ENCODE measurements around the gene TUSC2.

DNA sequence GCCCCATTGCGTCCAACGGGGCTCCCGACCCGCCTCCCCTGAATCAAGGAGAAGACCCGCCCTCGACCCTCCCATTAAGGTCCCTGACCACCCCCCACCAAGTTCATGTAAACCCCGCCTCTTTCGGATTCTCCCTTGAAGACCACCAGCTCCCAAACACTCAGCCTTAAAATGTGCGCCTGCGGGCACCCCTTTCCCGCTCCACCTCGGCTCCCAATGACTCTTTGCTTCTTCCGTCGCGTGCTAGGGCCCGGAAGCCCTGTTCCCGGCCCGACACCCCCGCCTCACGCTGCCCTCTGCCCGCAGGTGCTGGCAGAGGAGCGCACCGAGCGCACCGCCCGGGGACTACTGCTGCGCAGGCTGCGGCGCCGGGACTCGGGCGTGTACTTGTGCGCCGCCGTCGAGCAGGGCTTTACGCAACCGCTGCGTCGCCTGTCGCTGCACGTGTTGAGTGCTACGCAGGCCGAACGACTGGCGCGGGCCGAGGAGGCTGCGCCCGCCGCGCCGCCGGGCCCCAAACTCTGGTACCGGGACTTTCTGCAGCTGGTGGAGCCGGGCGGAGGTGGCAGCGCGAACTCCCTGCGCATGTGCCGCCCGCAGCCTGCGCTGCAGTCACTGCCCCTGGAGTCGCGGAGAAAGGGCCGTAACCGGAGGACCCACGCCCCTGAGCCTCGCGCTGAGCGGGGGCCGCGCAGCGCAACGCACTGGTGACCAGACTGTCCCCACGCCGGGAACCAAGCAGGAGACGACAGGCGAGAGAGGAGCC is 51.8 kb downstream of the TUSC2 start:
- TF ChIP-seq, protein P1, sequence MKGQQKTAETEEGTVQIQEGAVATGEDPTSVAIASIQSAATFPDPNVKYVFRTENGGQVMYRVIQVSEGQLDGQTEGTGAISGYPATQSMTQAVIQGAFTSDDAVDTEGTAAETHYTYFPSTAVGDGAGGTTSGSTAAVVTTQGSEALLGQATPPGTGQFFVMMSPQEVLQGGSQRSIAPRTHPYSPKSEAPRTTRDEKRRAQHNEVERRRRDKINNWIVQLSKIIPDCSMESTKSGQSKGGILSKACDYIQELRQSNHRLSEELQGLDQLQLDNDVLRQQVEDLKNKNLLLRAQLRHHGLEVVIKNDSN (CRISPR knock-in tag; IDR thresholded peaks at IDR 0.05): no peak
- TF ChIP-seq CHD1 (IDR thresholded peaks at IDR 0.05; ENCODE audit: low read length): no peak
- no peak for TF ChIP-seq EWSR1 (IDR thresholded peaks at IDR 0.05; ENCODE audit: borderline replicate concordance, low read depth, partially characterized antibody)
- TF ChIP-seq PTTG1 (tag; IDR thresholded peaks at IDR 0.05; ENCODE audit: low read depth): no peak
- TF ChIP-seq EZH2 (IDR thresholded peaks at IDR 0.05; ENCODE audit: borderline replicate concordance, low read depth, low read length): no peak
- TF ChIP-seq POLR2A (conservative IDR thresholded peaks at IDR 0.05): no peak
- TF ChIP-seq, protein P2, sequence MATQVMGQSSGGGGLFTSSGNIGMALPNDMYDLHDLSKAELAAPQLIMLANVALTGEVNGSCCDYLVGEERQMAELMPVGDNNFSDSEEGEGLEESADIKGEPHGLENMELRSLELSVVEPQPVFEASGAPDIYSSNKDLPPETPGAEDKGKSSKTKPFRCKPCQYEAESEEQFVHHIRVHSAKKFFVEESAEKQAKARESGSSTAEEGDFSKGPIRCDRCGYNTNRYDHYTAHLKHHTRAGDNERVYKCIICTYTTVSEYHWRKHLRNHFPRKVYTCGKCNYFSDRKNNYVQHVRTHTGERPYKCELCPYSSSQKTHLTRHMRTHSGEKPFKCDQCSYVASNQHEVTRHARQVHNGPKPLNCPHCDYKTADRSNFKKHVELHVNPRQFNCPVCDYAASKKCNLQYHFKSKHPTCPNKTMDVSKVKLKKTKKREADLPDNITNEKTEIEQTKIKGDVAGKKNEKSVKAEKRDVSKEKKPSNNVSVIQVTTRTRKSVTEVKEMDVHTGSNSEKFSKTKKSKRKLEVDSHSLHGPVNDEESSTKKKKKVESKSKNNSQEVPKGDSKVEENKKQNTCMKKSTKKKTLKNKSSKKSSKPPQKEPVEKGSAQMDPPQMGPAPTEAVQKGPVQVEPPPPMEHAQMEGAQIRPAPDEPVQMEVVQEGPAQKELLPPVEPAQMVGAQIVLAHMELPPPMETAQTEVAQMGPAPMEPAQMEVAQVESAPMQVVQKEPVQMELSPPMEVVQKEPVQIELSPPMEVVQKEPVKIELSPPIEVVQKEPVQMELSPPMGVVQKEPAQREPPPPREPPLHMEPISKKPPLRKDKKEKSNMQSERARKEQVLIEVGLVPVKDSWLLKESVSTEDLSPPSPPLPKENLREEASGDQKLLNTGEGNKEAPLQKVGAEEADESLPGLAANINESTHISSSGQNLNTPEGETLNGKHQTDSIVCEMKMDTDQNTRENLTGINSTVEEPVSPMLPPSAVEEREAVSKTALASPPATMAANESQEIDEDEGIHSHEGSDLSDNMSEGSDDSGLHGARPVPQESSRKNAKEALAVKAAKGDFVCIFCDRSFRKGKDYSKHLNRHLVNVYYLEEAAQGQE (IDR thresholded peaks at IDR 0.05; ENCODE audit: borderline replicate concordance): no peak
- TF ChIP-seq, protein P2 (CRISPR knock-in tag; IDR thresholded peaks at IDR 0.05; ENCODE audit: low read depth): no peak
